MCF 10A (cell line): ENCODE results near the gene LGALS1. TPM values are rescaled to one million over a fixed set of nuclear protein-coding genes. Genes with fewer than 3 reads are reported as not detected.
A peak's percentile ranks its signal among the peaks of the same experiment; 100 is the strongest.

Source experiments
- BruUV-seq: library from RNA; stranded (reverse); fragments of 400-500 nt; replicated peaks from 2 replicates; lab custom pipeline; 2021; lab: Mats Ljungman, UMichigan
- CTCF ChIA-PET: fragments of 300-600 bp; sonication (Branson Sonifier 250); formaldehyde crosslinking; extraction: SDS; loops from one replicate; lab custom pipeline; 2021; ENCODE audit warnings: antibody characterized with exemption, inconsistent platforms; lab: Yijun Ruan, JAX
- POLR2A ChIA-PET: fragments of 300-600, 350-650 bp; sonication (Branson Sonifier 250); formaldehyde crosslinking; extraction: SDS; loops from one replicate; lab custom pipeline; 2020; ENCODE audit warnings: antibody characterized with exemption, inconsistent platforms; lab: Yijun Ruan, JAX
- DNase-seq: peaks from one replicate; pipeline ENCODE4 v3.0.0-alpha.2; 2018; ENCODE audit not compliant: unreplicated experiment
- H3K27ac Mint-ChIP-seq: one replicate; pipeline ENCODE4 v1.8.0; 2022; ENCODE audit warnings: mild to moderate bottlenecking, low read depth, mixed read lengths; ENCODE audit not compliant: unreplicated experiment
- H3K27me3 Mint-ChIP-seq: one replicate; pipeline ENCODE4 v1.8.0; 2022; ENCODE audit warnings: mixed read lengths; ENCODE audit not compliant: insufficient read depth, unreplicated experiment
- H3K36me3 Mint-ChIP-seq: one replicate; pipeline ENCODE4 v1.8.0; 2022; ENCODE audit warnings: mild to moderate bottlenecking, moderate library complexity, mixed read lengths; ENCODE audit not compliant: insufficient read depth, unreplicated experiment
- H3K4me1 Mint-ChIP-seq: one replicate; pipeline ENCODE4 v1.8.0; 2022; ENCODE audit warnings: mixed read lengths; ENCODE audit not compliant: insufficient read depth, unreplicated experiment
- H3K4me3 Mint-ChIP-seq: one replicate; pipeline ENCODE4 v1.8.0; 2022; ENCODE audit warnings: mild to moderate bottlenecking, moderate library complexity, mixed read lengths; ENCODE audit not compliant: unreplicated experiment
- H3K9me3 Mint-ChIP-seq: one replicate; pipeline ENCODE4 v1.8.0; 2022; ENCODE audit warnings: mixed read lengths; ENCODE audit not compliant: unreplicated experiment
- CTCF ChIP-seq: fragments of 200-600 bp; IDR thresholded peaks from one replicate; pipeline ENCODE4 v1.8.0; 2022; ENCODE audit warnings: antibody characterized with exemption, mild to moderate bottlenecking; ENCODE audit not compliant: unreplicated experiment
- intact Hi-C: fragments of 100-400 bp; cut with micrococcal nuclease; formaldehyde crosslinking; loops from 2 replicates; pipeline ENCODE4 v1.14.1; 2022
- total RNA-seq: library from RNA; stranded (reverse); gene quantifications from 2 replicates; pipeline ENCODE4 v1.2.3, GENCODE V29; 2022

Gene LGALS1
- total RNA-seq, 1 experiment from 2014 or later: 1,635 TPM

GRCh38 chr22:37638391-37639069, 36.9 kb upstream of the LGALS1 start:
- intact Hi-C loops: no loop called here
- H3K27me3 Mint-ChIP-seq: no peaks in the 10 kb centered on the region
- no peak for DNase-seq
- ChIA-PET POLR2A (interaction anchor here (1.1 to 1.5 kb wide), 3 partner anchors 19 to 39 kb away, joined by 3 to 7 read pairs (median 3); partner anchors contain the start of gene PDXP), CTCF (interaction anchor here (0.6 to 1.8 kb wide), 3 partner anchors 15 to 180 kb away, joined by 3 to 7 read pairs (median 3); no protein-coding TSS in a partner anchor)
- H3K4me1 Mint-ChIP-seq: peaks cover 4% of the 10 kb centered on the region
- no peaks in the 10 kb centered on the region for H3K36me3 Mint-ChIP-seq
- TF ChIP-seq CTCF: no peak
- H3K27ac Mint-ChIP-seq: peak overlapping the region; percentile 1
- H3K9me3 Mint-ChIP-seq: no peaks in the 10 kb centered on the region
- peak overlapping the region; percentile 49 for H3K4me3 Mint-ChIP-seq
- no TSS peak for BruUV-seq

- Mint-ChIP-seq H3K9me3 (no peaks in the 10 kb centered on the region), H3K4me1 (peaks cover 7% of the 10 kb centered on the region), H3K27me3 (no peaks in the 10 kb centered on the region), H3K27ac (peak within 1 kb of the TSS; percentile 57), H3K4me3 (peak within 1 kb of the TSS; percentile 49), H3K36me3 (no peaks in the 10 kb centered on the region)
- TF ChIP-seq CTCF: no peak
- intact Hi-C loops: no loop called here
- BruUV-seq: no TSS peak
- CTCF ChIA-PET: interaction anchor here (0.6 to 1.4 kb wide), 3 partner anchors 13 to 180 kb away, joined by 3 to 5 read pairs (median 3); no protein-coding TSS in a partner anchor
- POLR2A ChIA-PET: interaction anchor here (1.1 kb wide), 1 partner anchor 19 kb away, joined by 3 read pairs; the partner anchor contains the start of gene PDXP
- DNase-seq: peak; percentile 34
Measured at GRCh38 chr22:37639070-37639760, 36.2 kb upstream of the LGALS1 start, which contains the start of gene SH3BP1. SH3BP1 (plus strand) TSS chr22:37639669; CDS start chr22:37639788, 119 bp downstream.

- no peaks in the 10 kb centered on the region for H3K27me3 Mint-ChIP-seq
- H3K9me3 Mint-ChIP-seq: no peaks in the 10 kb centered on the region
- no TSS peak for BruUV-seq
- no peak for TF ChIP-seq CTCF
- H3K4me1 Mint-ChIP-seq: peaks cover 7% of the 10 kb centered on the region
- DNase-seq: no peak
- CTCF ChIA-PET: interaction anchor here (0.5 to 6.9 kb wide), 5 partner anchors 14 to 179 kb away, joined by 3 to 113 read pairs (median 5); partner anchors contain the start of gene NOL12
- peak overlapping the region; percentile 57 for H3K27ac Mint-ChIP-seq
- POLR2A ChIA-PET: interaction anchor here (0.6 to 1.1 kb wide), 3 partner anchors 18 to 80 kb away, joined by 3 to 4 read pairs (median 3); partner anchors contain the start of genes CDC42EP1 and PDXP
- intact Hi-C loops: no loop called here
- H3K4me3 Mint-ChIP-seq: peak overlapping the region; percentile 49
- H3K36me3 Mint-ChIP-seq: no peaks in the 10 kb centered on the region
Measured at GRCh38 chr22:37639771-37640590, 35.5 kb upstream of the LGALS1 start.
